HG03039 (cell line): ENCODE results near the gene CRB2.

Source experiments
- ATAC-seq: cut with Tn5 transposase; IDR thresholded peaks from one replicate; pipeline ENCODE4 v1.9.1; 2021; ENCODE audit warnings: mild to moderate bottlenecking, moderate library complexity; ENCODE audit not compliant: unreplicated experiment

The CRB2 gene

GRCh38 chr9:123355761-123356431, at the start of gene CRB2:
Gene CRB2, plus strand, starts transcription at chr9:123356197. Its CDS starts 64 bp downstream, at chr9:123356261.
- ATAC-seq = no peak

GRCh38 chr9:123309611-123310010, 46.4 kb upstream of the CRB2 start:
- no peak for ATAC-seq

GRCh38 chr9:123310551-123311249, 45.3 kb upstream of the CRB2 start:
- no peak for ATAC-seq

GRCh38 chr9:123311250-123311752, 44.7 kb upstream of the CRB2 start:
- no peak for ATAC-seq

- no peak for ATAC-seq
Measured at GRCh38 chr9:123312306-123312877, 43.6 kb upstream of the CRB2 start.

GRCh38 chr9:123314617-123315016, 41.4 kb upstream of the CRB2 start:
- no peak for ATAC-seq

GRCh38 chr9:123315635-123316034, 40.4 kb upstream of the CRB2 start:
- ATAC-seq = no peak

GRCh38 chr9:123316053-123316718, 39.8 kb upstream of the CRB2 start:
- ATAC-seq = no peak

- ATAC-seq = peak; percentile 58
Measured at GRCh38 chr9:123318202-123318601, 37.8 kb upstream of the CRB2 start.

GRCh38 chr9:123318961-123319421, 37.0 kb upstream of the CRB2 start:
- ATAC-seq = no peak

- ATAC-seq = no peak
Measured at GRCh38 chr9:123319541-123320339, 36.3 kb upstream of the CRB2 start.

- no peak for ATAC-seq
Measured at GRCh38 chr9:123320814-123321213, 35.2 kb upstream of the CRB2 start.

GRCh38 chr9:123321616-123322272, 34.3 kb upstream of the CRB2 start:
- no peak for ATAC-seq

GRCh38 chr9:123322273-123323195, 33.5 kb upstream of the CRB2 start:
- ATAC-seq = no peak

GRCh38 chr9:123323196-123324013, 32.6 kb upstream of the CRB2 start:
- no peak for ATAC-seq

- ATAC-seq = no peak
Measured at GRCh38 chr9:123324767-123325183, 31.2 kb upstream of the CRB2 start.

- no peak for ATAC-seq
Measured at GRCh38 chr9:123326187-123326586, 29.8 kb upstream of the CRB2 start.

- ATAC-seq = peak; percentile 47
Measured at GRCh38 chr9:123326662-123327093, 29.3 kb upstream of the CRB2 start.
